Sigmoid colon (tissue), 7 donors: ENCODE measurements around the gene ZCCHC24. TPM values are rescaled to one million over a fixed set of nuclear protein-coding genes. Genes with fewer than 3 reads are reported as not detected.

ENCODE experiments used
- DNase-seq: peaks from one replicate; pipeline ENCODE4 v3.0.0-alpha.2; 2019
- H3K27ac ChIP-seq, 4 donors: fragments of 200-600 bp; sonication (generic); one replicate each; pipeline ENCODE4 v1.5.1; 2016 to 2019; ENCODE audit warnings: mild to moderate bottlenecking in 1 of 4
- H3K27me3 ChIP-seq, 3 donors: fragments of 200-600 bp; sonication (generic); one replicate each; pipeline ENCODE4 v1.5.1; 2019; ENCODE audit warnings: mild to moderate bottlenecking in 1 of 3
- H3K36me3 ChIP-seq, 4 donors: fragments of 200-600 bp; sonication (generic); one replicate each; pipeline ENCODE4 v1.5.1; 2016 to 2019
- H3K4me1 ChIP-seq, 4 donors: fragments of 200-600 bp; sonication (generic); one replicate each; pipeline ENCODE4 v1.5.1; 2017 to 2019
- H3K4me3 ChIP-seq, 4 donors: fragments of 200-600 bp; sonication (generic); one replicate each; pipeline ENCODE4 v1.5.1; 2017 to 2019; ENCODE audit warnings: mild to moderate bottlenecking in 2 of 4, moderate library complexity in 1 of 4
- H3K9me3 ChIP-seq, 4 donors: fragments of 200-600 bp in 3 of 4; sonication (generic) in 3 of 4; one replicate each; pipeline versions ENCODE4 v1.5.1 to v1.6.1; 2013 to 2019
- CTCF ChIP-seq, 4 experiments: fragments of 450-650 bp in 3 of 4; fragments of 200-600 bp in 1 of 4; IDR thresholded peaks; one replicate each; pipeline ENCODE4 v1.5.1; 2016 to 2019; ENCODE audit warnings: antibody characterized with exemption in 4 of 4, mild to moderate bottlenecking in 3 of 4, moderate library complexity in 2 of 4
- EP300 ChIP-seq, 4 donors: sonication (generic); formaldehyde crosslinking; IDR thresholded peaks; one replicate each; pipeline ENCODE4 v1.6.1; 2017; ENCODE audit warnings: antibody characterized with exemption in 4 of 4
- POLR2A ChIP-seq, 2 donors: fragments of 450-650 bp; IDR thresholded peaks; one replicate each; pipeline ENCODE4 v1.6.1; 2016; ENCODE audit warnings: antibody characterized with exemption in 2 of 2, mild to moderate bottlenecking in 2 of 2, moderate library complexity in 2 of 2
- POLR2AphosphoS5 ChIP-seq, 4 donors: sonication (generic); formaldehyde crosslinking; IDR thresholded peaks; one replicate each; pipeline ENCODE4 v1.6.1; 2017; ENCODE audit warnings: antibody characterized with exemption in 4 of 4
- WGBS, 2 donors: extraction: QIAGEN DNeasy Blood & Tissue Kit; methylation state at CpG; one replicate each; pipeline ENCODE4 v1.1.7; 2013; 5-methylcytosine and 5-hydroxymethylcytosine counted together
- intact Hi-C: fragments of 100-400 bp; cut with DNase I; formaldehyde crosslinking; loops from one replicate; pipeline ENCODE4 v1.15.1; 2023
- polyA plus RNA-seq, 3 donors: library from polyadenylated mRNA; stranded (reverse); fragments of 200-250 nt; gene quantifications; one replicate each; pipeline ENCODE4 v1.2.3, GENCODE V29; 2013
- total RNA-seq, 4 donors: library from RNA; depleted of rRNA; stranded (reverse); fragments of >200 nt; gene quantifications; one replicate each; pipeline ENCODE4 v1.1.0, GENCODE V29; 2016
- donor health status: healthy with polysubstance abuse.
- donor health status: Bipolar disorder and iron deficiency.
- donor health status: healthy.

ZCCHC24 gene
- total and polyA plus RNA-seq, 7 donors = 7.6 to 141 (median 82.6) TPM

- peak overlapping the region; percentile 12 to 63 (median 50) for H3K27ac ChIP-seq
- peak; percentile 90 for DNase-seq
- H3K9me3 ChIP-seq = no peaks in the 10 kb centered on the region
- WGBS, 2 donors = 75 to 79% methylated on average over 9 of the region's 9 CpGs
- peak in 1 of 4 donors; percentile 51 for TF ChIP-seq POLR2AphosphoS5 (IDR thresholded peaks at IDR 0.05)
- TF ChIP-seq EP300 (IDR thresholded peaks at IDR 0.05) = no peak
- no peak for TF ChIP-seq POLR2A (IDR thresholded peaks at IDR 0.05)
- no peak for TF ChIP-seq CTCF (IDR thresholded peaks at IDR 0.05)
- intact Hi-C loops = no loop called here
- no peaks in the 10 kb centered on the region for H3K27me3 ChIP-seq
- peaks cover 0 to 35% (median 24%) of the 10 kb centered on the region in 4 donors for H3K4me1 ChIP-seq
- H3K36me3 ChIP-seq = no peaks in the 10 kb centered on the region
- H3K4me3 ChIP-seq = no peak overlapping the region
Observed at GRCh38 chr10:79490400-79491142, 45.1 kb upstream of the ZCCHC24 start.

GRCh38 chr10:79488870-79489269 is 43.4 kb upstream of the ZCCHC24 start:
- Histone ChIP-seq H3K4me1 (peaks cover 0 to 35% (median 27%) of the 10 kb centered on the region in 4 donors), H3K27me3 (no peaks in the 10 kb centered on the region), H3K36me3 (no peaks in the 10 kb centered on the region), H3K27ac (peak overlapping the region in 3 of 4 donors; percentile 63 to 75 (median 66)), H3K9me3 (no peaks in the 10 kb centered on the region), H3K4me3 (no peak overlapping the region)
- intact Hi-C loops = loop anchor here (5.0 kb wide), 1 partner anchor 117 kb away; no protein-coding TSS in a partner anchor
- WGBS, 2 donors = 78 to 79% methylated on average over 3 of the region's 3 CpGs
- no peak for DNase-seq
- no peak for TF ChIP-seq POLR2A (IDR thresholded peaks at IDR 0.05)

GRCh38 chr10:79488336-79488735 is 42.9 kb upstream of the ZCCHC24 start:
- TF ChIP-seq POLR2A (IDR thresholded peaks at IDR 0.05) (no peak), CTCF (IDR thresholded peaks at IDR 0.05) (no peak), POLR2AphosphoS5 (IDR thresholded peaks at IDR 0.05) (peak in 2 of 4 donors; percentile 37 to 75), EP300 (IDR thresholded peaks at IDR 0.05) (peak in 1 of 4 donors; percentile 51)
- DNase-seq = peak; percentile 93
- Histone ChIP-seq H3K27me3 (no peaks in the 10 kb centered on the region), H3K4me1 (peaks cover 0 to 38% (median 27%) of the 10 kb centered on the region in 4 donors), H3K9me3 (no peaks in the 10 kb centered on the region), H3K27ac (peak overlapping the region; percentile 45 to 77 (median 69)), H3K4me3 (no peak overlapping the region), H3K36me3 (no peaks in the 10 kb centered on the region)
- 81 to 84% methylated on average over 5 of the region's 5 CpGs for WGBS, 2 donors
- intact Hi-C loops = loop anchor here (5.0 kb wide), 1 partner anchor 116 kb away; no protein-coding TSS in a partner anchor

- 46 to 64% methylated on average over 10 of the region's 10 CpGs for WGBS, 2 donors
- H3K4me3 ChIP-seq = no peak overlapping the region
- H3K27ac ChIP-seq = peak overlapping the region; percentile 45 to 77 (median 69)
- DNase-seq = peak; percentile 83
- no peaks in the 10 kb centered on the region for H3K9me3 ChIP-seq
- TF ChIP-seq POLR2AphosphoS5 (IDR thresholded peaks at IDR 0.05) = no peak
- TF ChIP-seq CTCF (IDR thresholded peaks at IDR 0.05) = peak; percentile 42 to 64 (median 54)
- H3K36me3 ChIP-seq = no peaks in the 10 kb centered on the region
- intact Hi-C loops = loop anchor here (5.0 kb wide), 1 partner anchor 115 kb away; no protein-coding TSS in a partner anchor
- H3K27me3 ChIP-seq = no peaks in the 10 kb centered on the region
- H3K4me1 ChIP-seq = peaks cover 0 to 38% (median 27%) of the 10 kb centered on the region in 4 donors
Observed at GRCh38 chr10:79487296-79488194, 42.1 kb upstream of the ZCCHC24 start.

GRCh38 chr10:79484476-79484875 is 39.1 kb upstream of the ZCCHC24 start:
- WGBS, 2 donors = 83 to 91% methylated on average over 6 of the region's 6 CpGs
- Histone ChIP-seq H3K36me3 (no peaks in the 10 kb centered on the region), H3K4me3 (no peak overlapping the region), H3K27ac (no peak overlapping the region), H3K9me3 (no peaks in the 10 kb centered on the region), H3K27me3 (no peaks in the 10 kb centered on the region), H3K4me1 (peaks cover 0 to 28% (median 17%) of the 10 kb centered on the region in 4 donors)
- no peak for TF ChIP-seq CTCF (IDR thresholded peaks at IDR 0.05)
- no peak for TF ChIP-seq POLR2AphosphoS5 (IDR thresholded peaks at IDR 0.05)
- TF ChIP-seq POLR2A (IDR thresholded peaks at IDR 0.05) = no peak
- TF ChIP-seq EP300 (IDR thresholded peaks at IDR 0.05) = no peak
- intact Hi-C loops = no loop called here
- DNase-seq = no peak
